ENCODE results near the gene RAP2A. TPM values are rescaled to one million over a fixed set of nuclear protein-coding genes. Genes with fewer than 3 reads are reported as not detected.

The RAP2A gene
- total RNA-seq, 3 donors from 2014 or later (not counting 1 experiment from before 2014, with no cell fraction given), result 25.9 to 48.1 (median 30.9) TPM

- peaks cover 15 to 50% of the 10 kb centered on the region in 2 donors for H3K27me3 Mint-ChIP-seq (ENCODE audit: low read depth in 2 of 2)
- no peak overlapping the region for H3K27ac ChIP-seq (ENCODE audit: low read length)
- H3K36me3 Mint-ChIP-seq, result no peaks in the 10 kb centered on the region
- H3K27ac Mint-ChIP-seq, result no peak overlapping the region
- H3K27me3 ChIP-seq (ENCODE audit: control insufficient read depth, insufficient read depth, low read length), result no peaks in the 10 kb centered on the region
- no peak overlapping the region for H3K4me3 Mint-ChIP-seq
- no peaks in the 10 kb centered on the region for H3K4me1 Mint-ChIP-seq
- no peak for TF ChIP-seq CTCF (IDR thresholded peaks at IDR 0.05)
- 85% methylated on average over 7 of the region's 8 CpGs for WGBS (ENCODE audit: insufficient coverage)
- no peak for DNase-seq
- ATAC-seq, result no peak
- no peaks in the 10 kb centered on the region for H3K9me3 ChIP-seq (ENCODE audit: control insufficient read depth, insufficient read depth, low read length)
- H3K9me3 Mint-ChIP-seq, result no peaks in the 10 kb centered on the region
- no peak overlapping the region for H3K4me3 ChIP-seq (ENCODE audit: low read length)
- no peaks in the 10 kb centered on the region for H3K4me1 ChIP-seq (ENCODE audit: control insufficient read depth, insufficient read depth, low read length)
- no peaks in the 10 kb centered on the region for H3K36me3 ChIP-seq (ENCODE audit: control insufficient read depth, insufficient read depth, low read length)
- intact Hi-C loops (cut with micrococcal nuclease), result no loop called here
Observed at GRCh38 chr13:97422118-97423054, 11.6 kb upstream of the RAP2A start.

DNA sequence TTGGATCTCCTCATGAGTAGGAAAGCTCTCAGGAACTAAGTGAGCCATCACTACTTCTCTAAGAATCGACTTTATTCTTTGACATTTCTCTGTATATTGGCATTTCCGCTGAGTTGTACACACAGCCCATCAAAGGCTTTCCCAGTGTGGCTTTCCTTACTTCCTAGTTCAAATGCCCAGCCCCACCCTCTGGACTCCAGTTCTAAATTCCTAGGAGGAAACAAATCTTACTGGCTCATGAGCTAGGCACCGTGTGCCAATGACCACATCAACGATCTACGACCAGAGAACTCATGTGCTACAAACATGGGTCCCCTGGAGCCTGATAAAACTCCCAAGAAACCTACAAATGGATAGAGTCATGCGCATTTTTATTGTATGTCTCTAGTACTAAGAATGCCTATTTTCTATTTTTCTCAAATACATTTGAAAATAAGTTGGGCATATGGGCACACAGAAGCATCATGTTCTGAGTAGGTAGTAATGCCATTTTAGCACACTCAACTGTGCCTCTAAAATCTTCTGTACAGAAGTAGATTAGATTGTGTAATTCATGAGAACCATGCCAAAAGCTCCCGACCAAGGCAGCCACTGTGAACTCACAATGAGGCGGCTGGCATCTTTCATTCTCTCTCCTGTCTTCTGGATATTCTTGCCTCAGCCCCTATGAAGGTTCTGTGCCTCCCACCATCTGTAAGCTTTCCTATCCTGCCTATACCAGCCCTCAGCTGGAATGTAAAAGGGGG lies 10.5 kb upstream of the RAP2A start:
- Mint-ChIP-seq H3K4me3 (no peak overlapping the region), H3K27me3 (ENCODE audit: low read depth in 2 of 2) (peaks cover 15 to 39% of the 10 kb centered on the region in 2 donors), H3K36me3 (no peaks in the 10 kb centered on the region), H3K27ac (no peak overlapping the region), H3K4me1 (no peaks in the 10 kb centered on the region), H3K9me3 (no peaks in the 10 kb centered on the region)
- Histone ChIP-seq H3K27me3 (ENCODE audit: control insufficient read depth, insufficient read depth, low read length) (no peaks in the 10 kb centered on the region), H3K4me3 (ENCODE audit: low read length) (no peak overlapping the region), H3K4me1 (ENCODE audit: control insufficient read depth, insufficient read depth, low read length) (no peaks in the 10 kb centered on the region), H3K36me3 (ENCODE audit: control insufficient read depth, insufficient read depth, low read length) (no peaks in the 10 kb centered on the region), H3K27ac (ENCODE audit: low read length) (no peak overlapping the region), H3K9me3 (ENCODE audit: control insufficient read depth, insufficient read depth, low read length) (no peaks in the 10 kb centered on the region)
- intact Hi-C loops (cut with micrococcal nuclease), result no loop called here
- no peak for TF ChIP-seq CTCF (IDR thresholded peaks at IDR 0.05)
- WGBS (ENCODE audit: insufficient coverage), result 94% methylated on average over 7 of the region's 8 CpGs
- no peak for DNase-seq
- no peak for ATAC-seq

GRCh38 chr13:97425590-97425989 lies 8.4 kb upstream of the RAP2A start:
- Mint-ChIP-seq H3K4me1 (peaks cover 0 to 5% of the 10 kb centered on the region in 2 donors), H3K27me3 (ENCODE audit: low read depth in 2 of 2) (peaks cover 24 to 27% of the 10 kb centered on the region in 2 donors), H3K9me3 (no peaks in the 10 kb centered on the region), H3K27ac (no peak overlapping the region), H3K4me3 (no peak overlapping the region), H3K36me3 (no peaks in the 10 kb centered on the region)
- Histone ChIP-seq H3K9me3 (ENCODE audit: control insufficient read depth, insufficient read depth, low read length) (no peaks in the 10 kb centered on the region), H3K27ac (ENCODE audit: low read length) (no peak overlapping the region), H3K27me3 (ENCODE audit: control insufficient read depth, insufficient read depth, low read length) (no peaks in the 10 kb centered on the region), H3K36me3 (ENCODE audit: control insufficient read depth, insufficient read depth, low read length) (no peaks in the 10 kb centered on the region), H3K4me3 (ENCODE audit: low read length) (no peak overlapping the region), H3K4me1 (ENCODE audit: control insufficient read depth, insufficient read depth, low read length) (no peaks in the 10 kb centered on the region)
- ATAC-seq, result no peak
- DNase-seq, result no peak
- intact Hi-C loops (cut with micrococcal nuclease), result no loop called here
- no peak for TF ChIP-seq CTCF (IDR thresholded peaks at IDR 0.05)
- 85% methylated on average over 2 of the region's 2 CpGs for WGBS (ENCODE audit: insufficient coverage)
